IMR-90 (cell line): ENCODE results near the gene KAZN. TPM values are rescaled to one million over a fixed set of nuclear protein-coding genes. Genes with fewer than 3 reads are reported as not detected.

Experiments used
- ATAC-seq: fragments of 200-7000 bp; cut with Tn5 transposase; 2 replicates; pipeline ENCODE4 v1.9.1; 2020; ENCODE audit warnings: low read depth, mild to moderate bottlenecking, moderate library complexity
- BruUV-seq: library from RNA; stranded (reverse); fragments of 400-500 nt; replicated peaks from 2 replicates; lab custom pipeline; 2021; lab: Mats Ljungman, UMichigan
- CTCF ChIA-PET: fragments of 300-600 bp; formaldehyde crosslinking; extraction: SDS; loops from one replicate; lab custom pipeline; 2021; ENCODE audit warnings: antibody characterized with exemption; lab: Yijun Ruan, JAX
- POLR2A ChIA-PET: fragments of 300-600 bp; sonication (Branson Sonifier 250); formaldehyde crosslinking; loops from one replicate; lab custom pipeline; 2022; ENCODE audit warnings: antibody characterized with exemption; ENCODE audit not compliant: unreplicated experiment; lab: Charles Lee
- DNase-seq: peaks from one replicate; pipeline ENCODE4 v3.0.0; 2013
- H2AFZ ChIP-seq: replicated peaks from 2 replicates; pipeline ENCODE3; 2013; ENCODE audit warnings: low read length, mild to moderate bottlenecking; ENCODE audit not compliant: poor library complexity
- H2AK5ac ChIP-seq: 2 replicates; pipeline ENCODE4 v1.6.1; 2013; ENCODE audit warnings: low read depth, low read length, inconsistent platforms
- H2AK9ac ChIP-seq: replicated peaks from 2 replicates; pipeline ENCODE3; 2013; ENCODE audit warnings: mild to moderate bottlenecking, low read depth, low read length, moderate library complexity; ENCODE audit not compliant: poor library complexity
- H2BK120ac ChIP-seq: 2 replicates; pipeline ENCODE4 v1.6.1; 2013; ENCODE audit warnings: low read depth, low read length, inconsistent platforms
- H2BK15ac ChIP-seq: 3 replicates; pipeline ENCODE4 v1.6.1; 2013; ENCODE audit warnings: low read depth, low read length, inconsistent platforms
- H2BK20ac ChIP-seq: 2 replicates; pipeline ENCODE4 v1.6.1; 2013; ENCODE audit warnings: low read depth, mild to moderate bottlenecking, inconsistent platforms, low read length, moderate library complexity
- H2BK5ac ChIP-seq: 2 replicates; pipeline ENCODE4 v1.6.1; 2013; ENCODE audit warnings: mild to moderate bottlenecking, low read depth, low read length, inconsistent platforms; ENCODE audit not compliant: poor library complexity, severe bottlenecking
- H3K14ac ChIP-seq: replicated peaks from 2 replicates; pipeline ENCODE4 v1.6.1; 2013; ENCODE audit warnings: low read depth, low read length, inconsistent platforms
- H3K18ac ChIP-seq: 2 replicates; pipeline ENCODE4 v1.6.1; 2013; ENCODE audit warnings: low read depth, low read length, control low read depth
- H3K23ac ChIP-seq: 2 replicates; pipeline ENCODE4 v1.6.1; 2013; ENCODE audit warnings: low read depth, low read length, inconsistent platforms
- H3K27ac ChIP-seq: 2 replicates; pipeline ENCODE4 v1.5.1; 2013; ENCODE audit warnings: mild to moderate bottlenecking, control low read depth, low read length; ENCODE audit not compliant: insufficient read depth
- H3K27me3 ChIP-seq: 2 replicates; pipeline ENCODE4 v1.6.1; 2013; ENCODE audit warnings: low read length; ENCODE audit not compliant: control insufficient read depth, insufficient read depth
- H3K36me3 ChIP-seq: 2 replicates; pipeline ENCODE4 v1.6.1; 2013; ENCODE audit warnings: low read length, mixed read lengths; ENCODE audit not compliant: control insufficient read depth, insufficient read depth
- H3K4ac ChIP-seq: 2 replicates; pipeline ENCODE4 v1.6.1; 2013; ENCODE audit warnings: low read depth, low read length, inconsistent platforms
- H3K4me1 ChIP-seq: 2 replicates; pipeline ENCODE4 v1.6.1; 2013; ENCODE audit warnings: low read length, mixed read lengths; ENCODE audit not compliant: control insufficient read depth, insufficient read depth
- H3K4me2 ChIP-seq: 2 replicates; pipeline ENCODE4 v1.6.1; 2013; ENCODE audit warnings: low read depth, mild to moderate bottlenecking, control low read depth, low read length, moderate library complexity
- H3K4me3 ChIP-seq: 2 replicates; pipeline ENCODE4 v1.5.1; 2013; ENCODE audit warnings: low read depth, mild to moderate bottlenecking, control low read depth, low read length, moderate library complexity; ENCODE audit not compliant: insufficient read depth
- H3K56ac ChIP-seq: 2 replicates; pipeline ENCODE4 v1.6.1; 2013; ENCODE audit warnings: low read length, inconsistent platforms; ENCODE audit not compliant: insufficient read depth; ENCODE audit errors: extremely low read depth
- H3K79me1 ChIP-seq, 2 experiments: 2 replicates each; pipeline ENCODE4 v1.6.1; 2013; ENCODE audit warnings: low read length in 2 of 2, inconsistent platforms in 1 of 2, low read depth in 1 of 2
- H3K9ac ChIP-seq: 2 replicates; pipeline ENCODE4 v1.6.1; 2013; ENCODE audit warnings: low read depth, low read length, control low read depth
- H3K9me1 ChIP-seq: 2 replicates; pipeline ENCODE4 v1.6.1; 2013; ENCODE audit warnings: low read length, inconsistent platforms; ENCODE audit not compliant: insufficient read depth
- H3K9me3 ChIP-seq: 2 replicates; pipeline ENCODE4 v1.6.1; 2013; ENCODE audit warnings: low read length; ENCODE audit not compliant: control insufficient read depth, insufficient read depth
- H4K20me1 ChIP-seq: 2 replicates; pipeline ENCODE4 v1.6.1; 2013; ENCODE audit warnings: low read length, inconsistent platforms; ENCODE audit not compliant: insufficient read depth
- H4K5ac ChIP-seq: 2 replicates; pipeline ENCODE4 v1.6.1; 2013; ENCODE audit warnings: mild to moderate bottlenecking, low read depth, low read length, control low read depth
- H4K8ac ChIP-seq, 2 experiments: 2 replicates each; pipeline ENCODE4 v1.6.1; 2013; ENCODE audit warnings: low read depth in 2 of 2, low read length in 2 of 2, control low read depth in 1 of 2, inconsistent platforms in 1 of 2
- H4K91ac ChIP-seq: 2 replicates; pipeline ENCODE4 v1.6.1; 2013; ENCODE audit warnings: low read depth, low read length, inconsistent platforms; ENCODE audit not compliant: insufficient read depth
- BHLHE40 ChIP-seq: fragments of 150-350 bp; IDR thresholded peaks from 2 replicates; pipeline ENCODE4 v1.6.1; 2016; ENCODE audit warnings: mild to moderate bottlenecking, low read depth, low read length
- CEBPB ChIP-seq: IDR thresholded peaks from 2 replicates; pipeline ENCODE4 v1.6.1; 2012; ENCODE audit warnings: low read depth, low read length, improper control_type of control experiment
- CHD1 ChIP-seq: IDR thresholded peaks from 2 replicates; pipeline ENCODE4 v1.6.1; 2012; ENCODE audit warnings: low read depth, low read length, improper control_type of control experiment
- FOS ChIP-seq: fragments of 150-350 bp; IDR thresholded peaks from 2 replicates; pipeline ENCODE4 v1.6.1; 2016; ENCODE audit warnings: low read depth, low read length
- MAZ ChIP-seq: IDR thresholded peaks from 2 replicates; pipeline ENCODE4 v1.6.1; 2012; ENCODE audit warnings: low read depth, mild to moderate bottlenecking, low read length, improper control_type of control experiment, moderate library complexity, borderline replicate concordance
- MXI1 ChIP-seq: IDR thresholded peaks from 2 replicates; pipeline ENCODE4 v1.6.1; 2012; ENCODE audit warnings: low read depth, mild to moderate bottlenecking, low read length, moderate library complexity, borderline replicate concordance
- NFE2L2 ChIP-seq: fragments of 150-350 bp; IDR thresholded peaks from 2 replicates; pipeline ENCODE4 v1.6.1; 2016; ENCODE audit warnings: low read depth, mild to moderate bottlenecking, low read length
- POLR2A ChIP-seq: IDR thresholded peaks from 2 replicates; pipeline ENCODE4 v1.6.1; 2012; ENCODE audit warnings: mild to moderate bottlenecking, low read depth, low read length
- RAD21 ChIP-seq: IDR thresholded peaks from 2 replicates; pipeline ENCODE4 v1.6.1; 2012; ENCODE audit warnings: low read length, improper control_type of control experiment
- WGBS, 2 experiments: methylation state at CpG; one replicate each; pipeline versions ENCODE4 v1.1.5 to v1.1.7; 2013; ENCODE audit warnings: missing lambda C conversion rate in 2 of 2; ENCODE audit not compliant: insufficient read length in 1 of 2; ENCODE audit errors: extremely low coverage in 2 of 2; 5-methylcytosine and 5-hydroxymethylcytosine counted together
- dilution Hi-C: fragments of 300-500 bp; cut with HindIII; formaldehyde crosslinking; loops from one replicate; pipeline ENCODE4 v1.14.3; 2018; ENCODE audit warnings: low sequenced_read_pairs; ENCODE audit not compliant: unreplicated experiment
- in situ Hi-C: fragments of 300-500 bp; cut with MboI; formaldehyde crosslinking; loops from 3 replicates; pipeline ENCODE4 v1.14.3; 2019; ENCODE audit warnings: low sequenced_read_pairs, inconsistent platforms, mixed read lengths
- intact Hi-C: fragments of 100-400 bp; cut with micrococcal nuclease; formaldehyde crosslinking; loops from 2 replicates; pipeline ENCODE4 v1.10.0; 2022
- polyA plus RNA-seq, 3 experiments: library from polyadenylated mRNA; depleted of rRNA; stranded (reverse); fragments of >200 nt; gene quantifications; 2 replicates each; pipeline ENCODE4 v1.2.3, GENCODE V29; 2012; ENCODE audit warnings: low replicate concordance in 1 of 3
- total RNA-seq: library from RNA; depleted of rRNA; stranded (reverse); fragments of >200 nt; gene quantifications from 2 replicates; pipeline ENCODE4 v1.2.3, GENCODE V29; 2012
- TF ChIP-seq, protein P1 (sequence below): conservative IDR thresholded peaks from 2 replicates; pipeline ENCODE4 v1.5.1; 2012; ENCODE audit warnings: mild to moderate bottlenecking, low read depth, low read length, improper control_type of control experiment

KAZN gene
- total and polyA plus RNA-seq, 2 of the 4 experiments (the other 2 are of a cell fraction) = 5.2 to 10.5 TPM

DNA sequence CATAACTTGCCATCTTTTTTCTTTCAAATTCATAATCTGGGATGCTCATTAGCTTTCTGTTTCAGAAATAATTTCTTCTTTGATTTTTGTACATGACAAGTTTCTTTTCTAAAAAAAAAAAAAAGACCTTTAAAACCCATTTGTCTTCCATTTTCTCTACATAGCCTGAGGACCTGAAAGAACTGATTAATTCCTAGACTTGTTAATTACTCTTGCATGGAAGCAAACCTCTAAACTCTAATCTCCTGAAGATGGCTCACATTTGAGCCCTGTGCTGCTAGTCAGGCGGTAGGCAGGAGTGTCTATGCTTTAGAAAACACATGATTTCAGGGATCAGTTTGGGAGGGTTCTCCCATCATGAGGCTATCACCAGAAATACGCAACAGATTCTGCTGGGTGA lies 152.0 kb downstream of the KAZN start:
- H2BK20ac ChIP-seq = no peak overlapping the region
- intact Hi-C loops (no loop called here), dilution Hi-C loops (no loop called here), in situ Hi-C loops (no loop called here)
- no peak overlapping the region for H2AK9ac ChIP-seq
- no TSS peak for BruUV-seq
- H4K8ac ChIP-seq = no peak overlapping the region
- no peak overlapping the region for H3K27ac ChIP-seq
- H2AFZ ChIP-seq = no peak overlapping the region
- H3K27me3 ChIP-seq = no peaks in the 10 kb centered on the region
- H4K20me1 ChIP-seq = no peaks in the 10 kb centered on the region; the same call in 1 of the 2 replicates
- no peaks in the 10 kb centered on the region for H3K36me3 ChIP-seq
- H3K4me1 ChIP-seq = peaks cover 2% of the 10 kb centered on the region; the same call in 1 of the 2 replicates
- H4K5ac ChIP-seq = no peak overlapping the region
- H3K56ac ChIP-seq = no peak overlapping the region
- no peak overlapping the region for H3K9ac ChIP-seq
- no peak for DNase-seq
- no peak overlapping the region for H3K23ac ChIP-seq
- no peak overlapping the region for H3K18ac ChIP-seq
- H2BK120ac ChIP-seq = no peak overlapping the region
- TF ChIP-seq MXI1 (no peak), BHLHE40 (no peak), NFE2L2 (no peak), CEBPB (no peak), FOS (no peak), POLR2A (no peak), CHD1 (no peak), MAZ (no peak), RAD21 (no peak)
- TF ChIP-seq, protein P1, sequence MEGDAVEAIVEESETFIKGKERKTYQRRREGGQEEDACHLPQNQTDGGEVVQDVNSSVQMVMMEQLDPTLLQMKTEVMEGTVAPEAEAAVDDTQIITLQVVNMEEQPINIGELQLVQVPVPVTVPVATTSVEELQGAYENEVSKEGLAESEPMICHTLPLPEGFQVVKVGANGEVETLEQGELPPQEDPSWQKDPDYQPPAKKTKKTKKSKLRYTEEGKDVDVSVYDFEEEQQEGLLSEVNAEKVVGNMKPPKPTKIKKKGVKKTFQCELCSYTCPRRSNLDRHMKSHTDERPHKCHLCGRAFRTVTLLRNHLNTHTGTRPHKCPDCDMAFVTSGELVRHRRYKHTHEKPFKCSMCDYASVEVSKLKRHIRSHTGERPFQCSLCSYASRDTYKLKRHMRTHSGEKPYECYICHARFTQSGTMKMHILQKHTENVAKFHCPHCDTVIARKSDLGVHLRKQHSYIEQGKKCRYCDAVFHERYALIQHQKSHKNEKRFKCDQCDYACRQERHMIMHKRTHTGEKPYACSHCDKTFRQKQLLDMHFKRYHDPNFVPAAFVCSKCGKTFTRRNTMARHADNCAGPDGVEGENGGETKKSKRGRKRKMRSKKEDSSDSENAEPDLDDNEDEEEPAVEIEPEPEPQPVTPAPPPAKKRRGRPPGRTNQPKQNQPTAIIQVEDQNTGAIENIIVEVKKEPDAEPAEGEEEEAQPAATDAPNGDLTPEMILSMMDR = no peak
- no peak overlapping the region for H4K91ac ChIP-seq
- no peak overlapping the region for H2BK15ac ChIP-seq
- H2AK5ac ChIP-seq = no peak overlapping the region
- no CpG with 5 or more reads among the region's 2 CpGs for WGBS, 2 experiments
- no peaks in the 10 kb centered on the region; the same call in 1 of the 2 replicates for H3K9me3 ChIP-seq
- ChIA-PET POLR2A (interaction anchor here (0.7 kb wide), 1 partner anchor 428 kb away, joined by 6 read pairs; no protein-coding TSS in a partner anchor), CTCF (interaction anchor here (0.7 kb wide), 1 partner anchor 698 kb away, joined by 3 read pairs; no protein-coding TSS in a partner anchor)
- no peak overlapping the region for H3K4me2 ChIP-seq
- no peak overlapping the region for H2BK5ac ChIP-seq
- no peak for ATAC-seq
- no peak overlapping the region for H3K4me3 ChIP-seq
- H3K14ac ChIP-seq = no peak overlapping the region
- no peaks in the 10 kb centered on the region for H3K9me1 ChIP-seq
- H3K79me1 ChIP-seq = no peaks in the 10 kb centered on the region
- no peak overlapping the region for H3K4ac ChIP-seq
